ENCODE measurements around the gene PLAAT1.

Gene PLAAT1
- long read RNA-seq, donor 1, result 0 reads
- long read RNA-seq, donor 2, partial matches to known transcripts, result 0 of 1 reads
- long read RNA-seq, donor 2, other reads (novel, unspliced or antisense), result 0 of 1 reads
- long read RNA-seq, donor 3, partial matches to known transcripts, result 0 of 1 reads
- long read RNA-seq, donor 3, other reads (novel, unspliced or antisense), result 0 of 1 reads
- long read RNA-seq, donor 4, partial matches to known transcripts, result 0 of 1 reads
- long read RNA-seq, donor 4, other reads (novel, unspliced or antisense), result 0 of 1 reads
- long read RNA-seq, donor 5, result 0 reads
- long read RNA-seq, donor 6, partial matches to known transcripts, result 0 of 1 reads
- long read RNA-seq, donor 6, other reads (novel, unspliced or antisense), result 0 of 1 reads
- long read RNA-seq, donor 7, result 0 reads
- long read RNA-seq, donor 8, partial matches to known transcripts, result 0 of 1 reads
- long read RNA-seq, donor 8, other reads (novel, unspliced or antisense), result 0 of 1 reads

DNA sequence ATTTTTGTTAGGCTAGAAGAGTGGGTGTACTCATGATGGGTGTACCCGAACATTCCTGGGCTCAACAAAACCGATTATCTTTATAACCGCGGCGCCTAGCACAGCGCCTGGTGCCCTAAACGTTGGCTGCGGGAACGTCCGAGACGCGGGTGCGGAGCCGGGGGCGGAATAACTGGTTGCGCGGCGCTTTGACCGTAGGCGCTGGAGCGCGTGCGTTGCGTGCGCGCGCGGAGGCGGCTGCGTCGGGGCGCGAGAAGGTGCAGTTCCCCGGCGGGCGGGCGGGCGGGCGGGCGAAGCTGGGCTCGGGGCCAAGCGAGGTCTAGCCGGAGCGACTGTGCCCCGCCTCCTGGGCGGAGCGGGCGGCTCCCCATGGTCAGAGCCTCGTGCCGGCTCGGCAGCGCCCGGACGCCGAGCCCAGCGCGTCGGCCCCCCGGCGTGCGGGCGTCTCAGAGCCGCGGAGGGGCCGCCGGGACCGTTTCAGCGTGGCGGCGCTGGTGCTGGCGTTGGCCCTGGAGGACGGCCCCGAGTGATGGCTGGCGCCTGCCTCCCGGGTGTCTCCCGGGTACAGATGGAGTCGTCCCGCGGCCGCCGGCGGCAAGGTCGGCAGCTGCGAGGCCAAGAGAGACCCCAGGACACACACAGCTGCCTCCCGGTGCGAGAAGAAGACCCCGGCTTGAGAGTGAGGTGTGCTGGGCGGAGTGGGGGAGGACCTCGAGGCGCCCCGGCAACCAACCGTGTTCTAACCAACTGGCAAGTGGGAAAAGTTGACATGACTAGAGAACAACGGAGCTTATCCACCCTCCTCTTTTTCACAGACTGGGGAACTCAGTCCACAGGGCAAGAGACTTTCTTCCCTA, at the start of gene PLAAT1:
PLAAT1 (plus strand) TSS at position 373 of the 857 bp plus-strand sequence. CDS start 14,429 bp downstream, outside the sequence.
- peak; percentile 85 for DNase-seq

DNA sequence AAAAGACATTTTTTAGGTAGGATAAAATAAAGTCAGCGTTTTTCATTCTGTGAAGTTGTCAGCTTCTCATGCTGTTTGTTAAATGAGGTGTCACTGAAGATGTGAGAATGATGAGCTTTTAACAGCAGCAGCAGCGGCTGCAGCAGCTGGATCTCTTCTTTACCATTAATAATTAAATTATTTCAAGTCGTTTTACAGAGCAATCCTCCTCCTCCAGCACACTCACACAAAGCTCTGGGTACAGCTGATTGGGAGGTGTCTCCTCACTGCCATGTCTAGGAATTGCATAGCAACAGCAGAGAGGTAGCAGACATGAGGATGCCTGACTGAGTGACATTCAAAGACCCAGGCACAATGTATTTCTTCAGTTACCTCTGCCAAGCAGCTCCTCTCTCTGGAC, 46.7 kb upstream of the PLAAT1 start:
- DNase-seq, result no peak

GRCh38 chr3:193196746-193197145, 44.3 kb upstream of the PLAAT1 start:
- DNase-seq, result no peak

GRCh38 chr3:193207290-193208273, 33.4 kb upstream of the PLAAT1 start:
- no peak for DNase-seq

DNA sequence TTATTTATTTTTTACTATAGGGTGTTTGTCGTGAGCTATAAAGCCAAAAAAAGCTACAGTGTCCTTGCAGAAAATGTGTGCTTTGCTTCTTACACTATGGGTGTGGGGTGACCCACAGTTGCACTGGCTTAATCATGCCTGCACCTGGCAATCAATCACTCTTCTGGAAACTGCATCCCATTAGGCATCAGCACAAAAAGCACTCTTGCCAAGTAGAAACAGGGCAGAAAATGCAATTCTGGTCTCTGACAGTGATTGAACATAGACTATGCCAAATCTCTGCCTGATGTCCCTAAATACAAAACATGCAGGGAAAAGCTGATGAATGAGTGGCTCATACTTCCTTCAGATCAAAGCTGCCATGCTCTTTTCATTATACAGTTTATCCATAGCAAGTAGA, 30.4 kb upstream of the PLAAT1 start:
- DNase-seq, result no peak

GRCh38 chr3:193211173-193211572, 29.8 kb upstream of the PLAAT1 start:
- DNase-seq, result no peak

DNA sequence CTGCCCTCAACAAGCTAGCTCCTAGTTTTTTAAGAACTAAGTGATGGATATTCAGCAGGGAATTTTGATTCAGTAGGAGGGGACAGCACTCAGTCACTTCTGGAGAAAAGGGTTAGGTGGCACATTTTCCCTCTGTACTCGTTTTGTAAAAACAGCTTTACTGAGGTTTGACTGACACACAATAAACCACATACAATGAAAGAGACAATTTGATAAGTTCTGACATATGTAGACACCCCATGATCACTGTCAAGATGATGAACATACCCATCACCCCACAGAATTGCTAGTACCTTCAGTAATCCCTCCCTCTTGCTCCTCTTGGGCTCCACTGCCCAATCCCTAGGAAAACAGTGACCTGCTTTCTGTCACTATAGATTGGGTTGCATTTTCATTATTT, 29.0 kb upstream of the PLAAT1 start:
- no peak for DNase-seq

GRCh38 chr3:193212844-193213243, 28.2 kb upstream of the PLAAT1 start:
- DNase-seq, result no peak

- no peak for DNase-seq
Observed at GRCh38 chr3:193214445-193214844, 26.6 kb upstream of the PLAAT1 start.

DNA sequence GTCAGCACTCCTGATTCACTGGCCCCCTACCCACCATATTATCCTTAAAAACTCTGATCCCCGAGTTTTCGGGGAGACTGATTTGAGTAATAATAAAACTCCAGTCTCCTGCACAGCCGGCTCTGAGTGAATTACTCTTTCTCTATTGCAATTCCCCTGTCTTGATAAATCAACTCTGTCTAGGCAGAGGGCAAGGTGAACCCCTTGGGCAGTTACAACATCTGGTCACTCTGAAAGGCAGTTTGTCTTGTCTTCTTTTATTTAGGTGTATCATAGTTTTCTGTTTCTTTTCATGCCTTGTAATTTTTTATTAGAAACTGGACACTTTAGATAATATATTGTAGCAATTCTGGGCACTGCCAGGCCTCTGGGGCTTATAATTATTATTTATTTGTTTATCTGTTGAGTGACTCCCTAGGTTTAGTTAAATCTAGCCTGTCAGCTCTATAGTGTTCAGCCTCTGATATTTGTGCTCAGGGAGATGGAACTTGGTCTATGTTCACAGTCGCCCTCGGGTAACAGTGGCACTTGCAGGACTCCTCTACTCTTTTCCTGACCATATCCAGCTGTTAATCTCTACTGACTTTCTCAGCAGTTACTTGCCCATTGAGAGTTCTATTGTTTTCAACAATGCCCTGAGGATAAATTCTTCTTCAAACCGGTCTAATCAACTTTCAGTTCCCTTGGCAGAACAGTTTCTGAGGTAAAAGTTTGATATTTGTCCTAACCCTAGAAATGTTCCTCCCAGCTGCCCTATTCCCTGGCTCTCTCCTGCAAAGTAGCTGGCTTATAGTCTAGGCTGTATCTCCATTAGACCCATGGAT, 15.5 kb upstream of the PLAAT1 start:
- no peak for DNase-seq

DNA sequence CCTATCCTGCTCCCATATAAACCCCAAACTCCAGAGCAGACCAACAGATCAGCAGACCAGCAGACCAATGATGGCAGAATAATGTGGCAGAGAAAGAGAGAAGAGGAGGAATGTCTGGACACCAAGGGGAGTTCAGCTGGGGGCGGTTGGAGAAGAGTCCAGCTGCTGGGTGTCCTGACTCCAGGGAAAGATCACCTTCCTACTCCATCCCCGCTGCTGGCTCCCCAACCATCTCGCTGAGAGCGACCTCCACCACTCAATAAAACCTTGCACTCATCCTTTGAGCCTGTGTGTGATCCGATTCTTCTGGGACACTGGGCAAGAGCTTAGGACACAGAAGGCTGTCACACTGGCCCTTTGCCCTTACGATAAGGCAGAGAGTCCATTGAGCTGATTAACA, 12.8 kb upstream of the PLAAT1 start:
- no peak for DNase-seq

- no peak for DNase-seq
Observed at GRCh38 chr3:193229851-193230420, 11.1 kb upstream of the PLAAT1 start.

GRCh38 chr3:193230610-193231009, 10.4 kb upstream of the PLAAT1 start:
- DNase-seq, result no peak

DNA sequence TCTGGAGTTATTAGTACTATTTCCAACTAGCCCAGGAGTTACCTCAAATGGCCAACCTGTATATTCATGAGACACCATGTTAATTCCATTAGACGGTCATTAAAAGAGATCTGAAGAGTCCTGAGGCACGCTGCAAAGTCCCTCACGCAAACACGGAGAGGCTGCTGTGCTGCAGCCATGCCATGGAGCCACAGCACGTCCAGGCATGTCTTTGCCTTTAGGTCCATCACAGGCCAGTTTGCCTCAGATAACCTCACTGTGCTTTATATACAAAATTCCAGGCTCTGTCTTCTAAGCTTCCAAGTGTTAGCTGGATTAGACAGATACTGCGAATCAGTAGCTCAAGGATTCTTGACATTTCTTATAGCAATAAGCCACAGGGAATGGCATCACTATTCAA, 9.8 kb upstream of the PLAAT1 start:
- DNase-seq, result no peak

- DNase-seq, result no peak
Observed at GRCh38 chr3:193236599-193236998, 4.4 kb upstream of the PLAAT1 start.

DNA sequence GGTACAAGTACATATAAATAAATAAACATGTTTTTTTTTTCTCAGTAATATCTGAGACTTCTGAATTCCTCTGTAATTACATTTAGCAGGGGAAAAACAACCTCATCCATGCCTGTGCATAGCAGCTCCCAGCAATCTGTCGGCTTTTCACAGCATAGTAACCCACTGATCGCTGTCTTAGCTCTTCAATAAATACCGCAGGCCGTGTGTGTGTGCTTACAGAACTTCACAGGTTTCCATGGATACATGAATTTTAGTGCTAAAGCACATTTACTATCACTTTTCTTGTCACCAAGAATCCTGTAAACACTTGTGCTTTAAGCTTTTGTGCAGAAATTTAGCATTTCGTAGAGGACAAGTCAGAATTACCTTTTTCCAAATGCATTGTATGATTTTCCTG, 4.0 kb upstream of the PLAAT1 start:
- no peak for DNase-seq

DNA sequence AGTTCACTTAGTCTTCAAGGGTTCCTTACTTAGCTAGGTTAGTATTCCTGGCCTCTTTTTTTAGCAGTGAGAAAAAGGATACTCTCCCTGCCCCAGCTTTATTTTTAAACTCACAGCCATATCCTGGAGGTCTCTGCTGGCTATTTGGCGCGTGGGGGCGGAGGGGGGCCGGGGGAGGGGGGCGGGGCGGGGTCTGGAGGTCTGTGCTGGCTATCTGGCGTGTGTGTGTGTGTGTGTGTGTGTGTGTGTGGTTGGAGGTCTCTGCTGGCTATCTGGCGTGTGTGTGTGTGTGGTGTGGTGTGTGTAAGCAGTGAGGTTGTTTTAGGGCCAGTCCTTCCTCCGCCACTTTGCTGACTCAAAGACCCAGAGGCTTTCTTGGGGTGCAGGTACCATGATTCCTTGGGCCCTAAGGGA, 579 bp upstream of the PLAAT1 start:
- DNase-seq, result peak; percentile 73

GRCh38 chr3:193241716-193242115, 694 bp downstream of the PLAAT1 start:
- no peak for DNase-seq

DNA sequence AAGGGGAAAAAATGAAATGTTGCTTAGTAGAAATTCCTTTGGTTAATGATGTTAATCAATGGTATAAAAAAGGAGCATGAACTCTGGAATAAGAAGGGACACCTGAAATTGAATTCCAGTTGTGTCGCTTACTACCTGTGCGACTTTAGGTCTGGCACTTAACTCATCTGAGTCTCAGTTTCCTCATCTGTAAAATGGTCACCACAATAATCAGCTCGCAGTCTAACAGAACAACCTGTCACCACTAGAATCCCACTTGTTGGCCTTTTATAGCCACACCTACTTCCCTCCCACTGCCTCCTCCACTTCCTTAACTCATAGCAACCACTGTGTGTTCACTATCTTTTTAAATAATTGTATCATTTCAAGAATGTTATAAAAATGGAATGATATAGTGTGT, 2.5 kb downstream of the PLAAT1 start:
- no peak for DNase-seq

DNA sequence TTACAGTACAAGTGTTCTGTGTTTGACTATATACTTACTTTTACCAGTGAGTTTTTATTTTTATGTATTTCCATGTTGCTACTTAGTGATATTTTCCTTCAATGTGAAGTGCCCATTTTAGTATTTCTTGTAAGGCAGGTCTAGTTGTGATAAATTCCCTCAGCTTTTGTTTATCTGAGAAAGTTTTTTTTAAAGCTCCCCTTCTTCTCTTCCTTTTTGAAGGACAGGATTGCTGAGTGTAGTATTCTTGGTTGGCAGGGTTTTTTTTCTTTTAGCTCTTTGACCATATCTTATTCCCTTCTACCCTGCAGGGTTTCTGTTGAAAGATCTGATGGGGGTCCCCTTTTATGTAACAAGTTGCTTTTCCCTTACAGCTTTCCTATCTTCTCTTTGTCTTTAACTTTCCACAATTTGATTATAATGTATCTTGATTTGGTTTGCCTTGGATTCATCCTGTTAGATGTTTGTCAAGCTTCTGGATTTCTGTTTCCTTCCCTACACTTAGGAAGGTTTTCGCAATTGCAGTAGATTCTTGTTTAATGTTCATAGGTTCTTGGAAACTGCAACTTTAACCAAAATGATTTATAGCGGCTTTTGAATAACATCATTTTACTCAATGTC, 7.9 kb downstream of the PLAAT1 start:
- DNase-seq, result no peak
